Endothelial cell (in vitro differentiated cells): ENCODE results near the gene LDAF1. TPM values are rescaled to one million over a fixed set of nuclear protein-coding genes. Genes with fewer than 3 reads are reported as not detected.

Source experiments
- DNase-seq: peaks from one replicate; pipeline ENCODE4 v3.0.0; 2021; ENCODE audit warnings: low spot score
- H3K27ac Mint-ChIP-seq: one replicate; pipeline ENCODE4 v1.8.0; 2021; ENCODE audit warnings: mixed read lengths, inconsistent platforms; ENCODE audit not compliant: unreplicated experiment
- H3K27me3 Mint-ChIP-seq: one replicate; pipeline ENCODE4 v1.8.0; 2021; ENCODE audit warnings: mild to moderate bottlenecking, moderate library complexity, mixed read lengths, inconsistent platforms; ENCODE audit not compliant: unreplicated experiment
- H3K36me3 Mint-ChIP-seq: one replicate; pipeline ENCODE4 v1.8.0; 2021; ENCODE audit warnings: mild to moderate bottlenecking, low read depth, mixed read lengths, inconsistent platforms; ENCODE audit not compliant: unreplicated experiment
- H3K4me1 Mint-ChIP-seq: one replicate; pipeline ENCODE4 v1.8.0; 2021; ENCODE audit warnings: mild to moderate bottlenecking, mixed read lengths, inconsistent platforms; ENCODE audit not compliant: unreplicated experiment
- H3K4me3 Mint-ChIP-seq: one replicate; pipeline ENCODE4 v1.8.0; 2021; ENCODE audit warnings: mild to moderate bottlenecking, mixed read lengths, inconsistent platforms; ENCODE audit not compliant: unreplicated experiment
- H3K9me3 Mint-ChIP-seq: one replicate; pipeline ENCODE4 v1.8.0; 2021; ENCODE audit warnings: mixed read lengths, inconsistent platforms; ENCODE audit not compliant: unreplicated experiment
- CTCF ChIP-seq: fragments of 200-600 bp; sonication (generic); IDR thresholded peaks from one replicate; pipeline ENCODE4 v1.5.0; 2021; ENCODE audit warnings: antibody characterized with exemption; ENCODE audit not compliant: unreplicated experiment
- total RNA-seq: library from RNA; stranded (reverse); fragmentation: NEBNext Ultra II Directional; extraction: Animal tissue kit (Norgen Biotek cat#: 25700); gene quantifications from one replicate; pipeline ENCODE4 v1.2.1, GENCODE V29; 2021; ENCODE audit not compliant: unreplicated experiment

LDAF1 gene
- total RNA-seq, 1 donor from 2014 or later: 27.9 TPM

GRCh38 chr16:21179983-21180365 is 21.5 kb downstream of the LDAF1 start:
- Mint-ChIP-seq H3K36me3 (peaks cover 43% of the 10 kb centered on the region), H3K9me3 (no peaks in the 10 kb centered on the region), H3K4me3 (no peak overlapping the region), H3K27ac (no peak overlapping the region), H3K4me1 (no peaks in the 10 kb centered on the region), H3K27me3 (no peaks in the 10 kb centered on the region)
- no peak for TF ChIP-seq CTCF
- DNase-seq: no peak

- no peak overlapping the region for H3K27ac Mint-ChIP-seq
- H3K4me1 Mint-ChIP-seq: no peaks in the 10 kb centered on the region
- H3K27me3 Mint-ChIP-seq: no peaks in the 10 kb centered on the region
- H3K9me3 Mint-ChIP-seq: no peaks in the 10 kb centered on the region
- TF ChIP-seq CTCF: no peak
- DNase-seq: no peak
- H3K4me3 Mint-ChIP-seq: no peak overlapping the region
- peaks cover 36% of the 10 kb centered on the region for H3K36me3 Mint-ChIP-seq
Measured at GRCh38 chr16:21183995-21184394, 25.5 kb downstream of the LDAF1 start.

- DNase-seq: no peak
- Mint-ChIP-seq H3K9me3 (no peaks in the 10 kb centered on the region), H3K36me3 (peaks cover 30% of the 10 kb centered on the region), H3K27ac (no peak overlapping the region), H3K4me3 (no peak overlapping the region), H3K4me1 (no peaks in the 10 kb centered on the region), H3K27me3 (no peaks in the 10 kb centered on the region)
- no peak for TF ChIP-seq CTCF
Measured at GRCh38 chr16:21184834-21185233, 26.4 kb downstream of the LDAF1 start.

- DNase-seq: no peak
- no peak overlapping the region for H3K4me3 Mint-ChIP-seq
- H3K27me3 Mint-ChIP-seq: no peaks in the 10 kb centered on the region
- no peaks in the 10 kb centered on the region for H3K4me1 Mint-ChIP-seq
- H3K36me3 Mint-ChIP-seq: peaks cover 25% of the 10 kb centered on the region
- TF ChIP-seq CTCF: no peak
- H3K9me3 Mint-ChIP-seq: no peaks in the 10 kb centered on the region
- H3K27ac Mint-ChIP-seq: no peak overlapping the region
Measured at GRCh38 chr16:21185659-21186325, 27.3 kb downstream of the LDAF1 start.

- no peak for TF ChIP-seq CTCF
- DNase-seq: no peak
- Mint-ChIP-seq H3K4me3 (no peak overlapping the region), H3K4me1 (no peaks in the 10 kb centered on the region), H3K27me3 (no peaks in the 10 kb centered on the region), H3K36me3 (peaks cover 20% of the 10 kb centered on the region), H3K9me3 (no peaks in the 10 kb centered on the region), H3K27ac (no peak overlapping the region)
Measured at GRCh38 chr16:21186326-21186691, 27.8 kb downstream of the LDAF1 start.
